AG10803 (cell line): Measurements from ENCODE around the gene PGPEP1.
"Not testable (repeated sequence)": the region's sequence is repeated elsewhere in the genome, so short reads cannot be mapped to it uniquely, and the experiment has no call there.

Experiments
- DNase-seq: peaks from one replicate; pipeline ENCODE4 v3.0.0; 2010; ENCODE audit warnings: low read depth
- H3K4me3 ChIP-seq: 2 replicates; pipeline ENCODE4 v1.5.1; 2011; ENCODE audit warnings: mild to moderate bottlenecking, low read length, control low read depth
- CTCF ChIP-seq: conservative IDR thresholded peaks from 2 replicates; pipeline ENCODE4 v1.5.1; 2011; ENCODE audit warnings: mild to moderate bottlenecking, low read length, control low read depth, inconsistent platforms

PGPEP1 gene

GRCh38 chr19:18373407-18373891, 33.1 kb downstream of the PGPEP1 start:
- no peak overlapping the region for H3K4me3 ChIP-seq
- DNase-seq: no peak
- no peak for TF ChIP-seq CTCF

DNA sequence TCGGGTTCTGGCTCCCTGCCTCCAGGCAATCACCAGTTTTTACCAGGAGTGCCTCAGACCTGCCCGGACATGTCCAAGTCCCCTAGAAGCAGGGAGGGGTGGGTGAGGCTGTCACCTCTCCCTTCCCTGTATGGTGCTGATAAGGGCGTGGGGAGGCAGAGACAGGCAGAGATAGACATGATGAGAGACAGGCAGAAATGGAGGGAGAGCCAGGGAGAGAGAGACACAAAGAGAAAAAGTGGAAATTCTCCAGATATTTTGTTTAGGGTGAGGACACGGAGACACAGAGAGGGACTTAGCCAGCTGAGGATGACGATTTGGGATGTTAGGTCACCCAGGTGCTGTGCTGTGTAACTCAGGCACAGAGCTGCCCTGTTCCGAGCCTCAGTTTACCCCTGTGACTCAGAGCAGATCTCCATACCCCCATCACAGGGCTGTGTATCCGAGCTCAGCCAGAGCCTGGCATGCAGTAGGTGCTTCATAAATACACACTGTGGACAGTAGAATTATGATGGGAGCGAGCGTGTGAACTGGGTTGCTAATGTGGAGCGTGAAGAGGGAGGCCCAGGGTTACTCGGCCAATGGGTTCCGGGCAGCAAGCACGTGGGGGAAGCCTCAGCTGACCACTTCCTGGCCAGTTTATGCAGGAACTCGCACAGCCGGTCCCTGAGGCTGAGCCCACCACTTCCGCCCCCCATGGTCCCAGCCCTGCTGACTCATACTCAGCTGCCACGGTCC, 33.7 kb downstream of the PGPEP1 start:
- DNase-seq: peak; percentile 97
- no peak overlapping the region for H3K4me3 ChIP-seq
- TF ChIP-seq CTCF: no peak

GRCh38 chr19:18377026-18377425, 36.6 kb downstream of the PGPEP1 start:
- no peak for TF ChIP-seq CTCF
- no peak for DNase-seq

DNA sequence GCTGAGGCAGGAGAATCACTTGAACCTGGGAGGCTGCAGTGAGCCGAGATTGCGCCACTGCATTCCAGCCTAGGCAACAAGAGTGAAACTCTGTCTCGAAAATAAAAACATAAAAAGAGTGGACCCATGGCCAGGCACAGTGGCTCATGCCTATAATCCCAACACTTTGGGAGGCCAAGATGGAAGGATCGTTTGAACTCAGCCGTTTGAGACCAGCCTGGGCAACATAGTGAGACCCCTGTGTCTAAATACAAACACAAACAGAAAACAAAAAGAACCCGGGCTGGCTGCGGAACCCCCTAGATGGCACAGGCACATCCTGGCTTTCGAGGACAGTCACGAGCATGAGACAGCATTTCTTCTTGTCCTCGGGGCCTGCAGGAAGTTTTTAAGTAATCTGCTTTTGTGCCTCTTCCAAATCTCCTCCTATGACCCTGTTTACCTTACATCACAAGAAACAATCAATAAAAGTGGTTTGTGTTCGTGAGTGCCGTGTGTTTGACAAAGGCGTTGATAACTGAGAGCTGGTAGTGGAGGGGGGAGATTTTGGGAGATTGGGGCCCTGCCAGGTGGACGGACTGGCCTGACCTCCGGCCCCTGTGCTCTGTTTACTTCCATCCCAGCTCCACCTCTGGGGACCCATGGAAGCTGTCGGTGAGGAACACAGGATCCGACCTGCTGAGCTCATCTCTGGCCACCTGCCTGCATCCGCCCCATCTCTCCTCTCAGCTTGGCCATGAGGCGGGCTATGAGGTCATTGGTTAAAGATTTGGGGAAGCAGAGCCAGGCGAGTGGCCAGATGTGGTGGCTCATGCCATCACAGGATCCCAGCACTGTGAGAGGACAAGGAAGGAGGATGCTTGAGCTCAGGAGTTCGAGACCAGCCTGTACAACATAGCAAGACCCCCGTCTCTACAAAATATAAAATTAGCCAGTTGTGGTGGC, 39.7 kb downstream of the PGPEP1 start:
- no peak; the same call in 1 of the 2 replicates for TF ChIP-seq CTCF
- peak; percentile 94 for DNase-seq
- H3K4me3 ChIP-seq: no peak overlapping the region

More at GRCh38 chr19:18377026-18377425, 36.6 kb downstream of the PGPEP1 start:
- no peak overlapping the region for H3K4me3 ChIP-seq

- DNase-seq: no peak
- TF ChIP-seq CTCF: no peak
- H3K4me3 ChIP-seq: no peak overlapping the region
These were observed 40.4 kb downstream of the PGPEP1 start for GRCh38 chr19:18380843-18381242.

DNA sequence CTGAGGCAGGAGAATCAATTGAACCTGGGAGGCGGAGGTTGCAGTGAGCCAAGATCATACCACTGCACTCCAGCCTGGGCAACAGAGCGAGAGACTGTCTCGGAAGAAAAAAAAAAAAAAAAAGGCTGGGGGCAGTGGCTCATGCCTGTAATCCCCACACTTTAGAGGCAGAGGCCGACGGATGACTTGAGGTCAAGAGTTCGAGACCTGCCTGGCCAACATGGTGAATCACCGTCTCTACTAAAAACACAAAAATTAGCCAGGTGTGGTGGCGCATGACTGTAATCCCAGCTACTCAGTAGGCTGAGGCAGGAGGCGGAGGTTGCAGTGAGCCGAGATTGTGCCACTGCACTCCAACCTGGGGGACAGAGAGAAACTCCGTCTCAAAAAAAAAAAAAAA, 43.2 kb downstream of the PGPEP1 start:
- H3K4me3 ChIP-seq, DNase-seq: not testable (repeated sequence)

DNA sequence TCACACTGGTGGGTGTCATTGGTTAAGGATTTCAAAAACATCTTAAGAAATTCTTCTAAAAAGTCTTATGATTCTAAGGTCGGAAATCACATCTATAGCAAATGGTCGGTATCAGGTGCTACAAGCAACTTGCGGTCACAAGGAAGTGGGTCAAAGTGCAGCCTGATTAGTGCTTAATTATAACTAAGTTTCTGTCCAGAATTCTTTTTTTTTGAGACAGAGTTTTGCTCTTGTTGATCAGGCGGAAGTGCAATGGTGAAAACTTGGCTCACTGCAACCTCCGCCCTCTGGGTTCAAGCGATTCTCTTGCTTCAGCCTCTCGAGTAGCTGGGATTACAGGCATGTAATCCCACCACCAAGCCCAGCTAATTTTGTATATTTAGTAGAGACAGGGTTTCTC, 44.4 kb downstream of the PGPEP1 start:
- no peak for DNase-seq
- no peak for TF ChIP-seq CTCF
- no peak overlapping the region for H3K4me3 ChIP-seq
